CD1c-positive myeloid dendritic cell (primary cell): ENCODE data around the gene SETD4.
"Not testable (repeated sequence)": the region's sequence is repeated elsewhere in the genome, so short reads cannot be mapped to it uniquely, and the experiment has no call there.

Source experiments
- DNase-seq: peaks from one replicate; pipeline ENCODE4 v3.0.0-alpha.2; 2016; ENCODE audit errors: extremely low spot score

SETD4 gene

GRCh38 chr21:36060159-36060921 lies at the start of gene SETD4:
SETD4 (minus strand) TSS chr21:36060526; CDS start chr21:36058888, 1,638 bp downstream.
- peak; percentile 95 for DNase-seq

GRCh38 chr21:36109868-36110267 lies 49.5 kb upstream of the SETD4 start:
- DNase-seq = no peak

DNA sequence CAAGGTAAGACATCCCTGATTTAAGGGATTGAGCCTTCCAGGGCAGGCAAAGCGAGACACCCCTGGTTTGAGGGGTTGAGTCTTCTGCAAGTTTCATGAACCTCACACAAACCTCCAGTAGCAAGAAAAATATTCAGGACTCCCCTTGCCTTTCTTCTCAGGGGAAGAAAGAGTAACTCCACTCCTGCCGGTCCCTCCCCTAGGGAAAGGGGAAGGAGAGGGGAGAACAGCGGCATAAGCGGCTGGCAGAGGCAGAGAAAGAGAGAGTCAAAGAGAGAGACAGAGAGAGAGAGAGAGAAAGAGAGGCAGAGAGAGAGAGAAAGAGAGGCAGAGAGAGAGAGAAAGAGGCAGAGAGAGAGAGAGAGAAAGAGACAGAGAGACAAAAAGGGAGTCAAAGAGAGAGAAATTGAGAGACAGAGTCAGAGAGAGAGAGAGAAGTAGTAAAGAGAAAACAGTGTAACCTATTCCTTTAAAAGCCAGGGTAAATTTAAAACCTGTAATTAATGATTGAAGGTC lies 45.1 kb upstream of the SETD4 start:
- no peak for DNase-seq

GRCh38 chr21:36104317-36105300 lies 44.3 kb upstream of the SETD4 start:
- peak; percentile 18 for DNase-seq

DNA sequence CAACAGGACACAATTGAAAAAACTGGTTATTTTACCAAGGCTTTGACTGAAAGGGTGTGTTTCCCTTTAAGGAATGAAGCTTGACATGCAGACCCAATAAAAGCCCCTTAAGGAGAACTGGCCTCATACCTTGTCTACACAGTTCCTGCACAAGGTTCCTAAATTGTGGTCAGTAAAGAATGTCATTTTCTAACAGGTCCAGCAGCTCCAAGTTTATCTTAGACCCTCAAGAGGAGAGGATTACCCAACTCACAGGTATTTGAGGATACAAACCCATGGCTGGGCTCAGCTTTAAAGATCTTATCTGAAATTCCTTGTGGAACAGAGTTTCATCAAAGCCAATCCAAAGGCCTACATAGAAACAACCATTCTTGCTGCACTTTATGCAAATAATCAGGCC lies 43.1 kb upstream of the SETD4 start:
- DNase-seq = no peak

- DNase-seq = no peak
These were observed 40.8 kb upstream of the SETD4 start for GRCh38 chr21:36100971-36101641.

GRCh38 chr21:36099695-36100211 lies 39.4 kb upstream of the SETD4 start:
- DNase-seq = not testable (repeated sequence)

GRCh38 chr21:36099000-36099399 lies 38.7 kb upstream of the SETD4 start:
- DNase-seq = no peak

DNA sequence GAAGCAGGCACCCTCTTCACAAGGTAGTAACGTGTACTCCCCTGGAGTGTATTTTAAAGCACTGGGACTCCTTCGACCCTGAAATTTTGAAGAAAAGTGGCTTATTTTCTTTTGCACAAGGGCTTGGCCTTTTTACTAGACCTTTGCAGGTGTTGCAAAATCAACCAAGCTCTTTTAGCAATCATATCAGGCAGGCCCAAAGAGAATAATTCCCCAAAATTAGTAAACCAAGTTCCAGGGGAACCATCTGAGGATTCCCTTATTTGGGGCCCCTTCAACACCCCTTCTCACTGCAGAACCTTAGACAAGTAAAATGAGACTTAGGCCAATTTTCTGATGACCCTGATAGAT lies 37.8 kb upstream of the SETD4 start:
- no peak for DNase-seq

DNA sequence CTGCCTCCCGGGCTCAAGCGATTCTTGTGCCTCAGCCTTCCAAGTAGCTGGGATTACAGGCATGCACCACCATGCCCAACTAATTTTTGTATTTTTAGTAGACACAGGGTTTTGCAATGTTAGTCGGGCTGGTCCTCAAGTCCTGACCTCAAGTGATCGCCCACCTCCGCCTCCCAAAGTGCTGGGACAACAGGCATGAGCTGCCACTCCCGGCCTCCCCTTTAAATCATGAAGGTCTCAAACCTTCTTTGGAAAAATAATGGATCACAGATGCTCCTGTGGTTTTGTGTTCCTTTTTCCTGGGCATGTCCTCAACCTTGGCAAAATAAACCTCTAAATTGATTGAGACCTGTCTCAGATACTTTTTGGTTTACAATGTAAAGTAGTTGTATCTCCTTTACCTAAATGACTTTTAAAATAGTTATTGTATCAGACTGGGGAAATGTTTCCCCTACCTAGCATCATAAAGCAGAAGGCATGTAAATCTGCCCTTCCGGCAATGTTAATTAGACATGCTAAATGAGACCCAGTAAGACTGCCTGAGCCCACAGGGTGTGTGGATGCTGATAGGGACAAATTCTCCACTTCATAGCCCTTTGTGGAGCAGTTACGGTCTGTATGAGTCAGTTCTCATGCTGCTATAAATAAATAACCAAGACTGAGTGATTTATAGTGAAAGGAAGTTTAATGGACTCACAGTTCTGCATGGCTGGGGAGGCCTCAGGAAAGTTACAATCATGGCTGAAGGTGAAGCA lies 37.3 kb upstream of the SETD4 start:
- DNase-seq = no peak

GRCh38 chr21:36096398-36097290 lies 36.3 kb upstream of the SETD4 start:
- DNase-seq = no peak

GRCh38 chr21:36093512-36093911 lies 33.2 kb upstream of the SETD4 start:
- DNase-seq = no peak

DNA sequence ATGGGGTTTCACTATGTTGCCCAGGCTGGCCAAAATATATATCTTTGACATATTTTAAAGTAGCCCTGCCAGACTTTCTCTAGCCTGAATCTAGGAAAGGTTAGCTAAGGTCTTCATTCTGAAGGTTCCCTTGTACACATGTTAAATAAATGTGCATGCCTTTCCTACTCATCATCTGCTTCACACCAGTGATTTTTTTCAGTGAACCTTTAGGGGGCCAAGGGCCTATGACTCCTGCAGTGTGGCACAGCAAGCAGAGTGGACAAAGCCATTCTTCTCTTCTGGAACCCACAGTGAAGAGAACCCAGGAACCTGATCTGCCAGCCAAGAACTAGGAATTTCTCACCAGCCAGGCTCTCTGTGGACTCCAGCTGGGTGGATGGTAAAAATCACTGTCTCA lies 32.4 kb upstream of the SETD4 start:
- DNase-seq = no peak

GRCh38 chr21:36089946-36090345 lies 29.6 kb upstream of the SETD4 start:
- no peak for DNase-seq

GRCh38 chr21:36087362-36088138 lies 27.2 kb upstream of the SETD4 start:
- DNase-seq = no peak

- DNase-seq = no peak
These were observed 21.9 kb upstream of the SETD4 start for GRCh38 chr21:36082237-36082664.

GRCh38 chr21:36080386-36080785 lies 20.1 kb upstream of the SETD4 start:
- DNase-seq = no peak

- DNase-seq = no peak
These were observed 19.3 kb upstream of the SETD4 start for GRCh38 chr21:36079671-36080070.

DNA sequence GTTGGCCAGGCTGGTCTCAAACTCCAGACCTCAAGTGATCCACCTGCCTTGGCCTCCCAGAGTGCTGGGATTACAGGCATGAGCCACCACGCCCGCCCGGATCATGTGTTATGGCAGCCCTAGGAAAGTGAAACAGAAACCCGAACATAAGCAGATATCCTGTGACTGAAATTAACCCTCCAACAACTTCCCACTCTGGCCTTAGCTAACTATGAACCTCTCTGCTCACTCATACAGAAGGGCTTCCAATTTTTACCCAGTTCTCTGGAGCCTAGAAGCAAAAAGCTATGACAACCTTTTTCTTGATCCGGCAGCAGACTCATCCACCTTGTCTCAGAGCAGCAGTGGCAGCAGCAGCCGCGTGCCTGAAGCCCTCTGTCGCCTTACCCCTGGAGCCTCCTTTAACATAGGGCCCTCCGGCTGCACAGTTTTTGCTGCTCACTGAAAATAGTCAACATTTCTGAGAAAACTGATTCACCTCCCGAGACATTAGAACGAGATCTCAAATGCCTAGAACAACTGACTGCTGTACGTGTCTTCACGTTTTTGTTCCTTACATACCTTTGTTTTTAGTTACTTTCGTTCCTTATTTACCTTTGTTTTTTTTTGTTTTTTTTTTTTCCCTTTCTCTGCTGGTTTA lies 18.8 kb upstream of the SETD4 start:
- DNase-seq = peak; percentile 39
